K562 (cell line): ENCODE measurements around the gene PARPBP. TPM values are rescaled to one million over a fixed set of nuclear protein-coding genes. Genes with fewer than 3 reads are reported as not detected.

Source experiments
- ARID3B ChIP-seq: fragments of 250-450 bp; sonication (Bioruptor Pico); IDR thresholded peaks from 2 replicates; pipeline ENCODE4 v1.4.0; 2020; ENCODE audit warnings: borderline replicate concordance
- ARNT ChIP-seq, 2 experiments: fragments of 450-650 bp; IDR thresholded peaks; 2 replicates each; pipeline ENCODE4 v1.6.1; 2016; ENCODE audit warnings: mild to moderate bottlenecking in 1 of 2
- CBX3 ChIP-seq, 2 experiments: IDR thresholded peaks; 1 replicate in 1 of 2; 2 replicates in 1 of 2; pipeline ENCODE4 v1.6.1; 2012; ENCODE audit warnings: inconsistent platforms in 2 of 2, low read length in 2 of 2, borderline replicate concordance in 1 of 2, control low read depth in 1 of 2
- CHD2 ChIP-seq: IDR thresholded peaks from 2 replicates; pipeline ENCODE4 v1.6.1; 2011; ENCODE audit warnings: low read depth, low read length
- DEAF1 ChIP-seq: fragments of 450-650 bp; formaldehyde crosslinking; IDR thresholded peaks from 2 replicates; pipeline ENCODE4 v1.4.0; 2020; ENCODE audit warnings: mild to moderate bottlenecking, moderate library complexity
- DIDO1 ChIP-seq: fragments of 450-650 bp; IDR thresholded peaks from 2 replicates; pipeline ENCODE4 v1.6.1; 2016; ENCODE audit warnings: low read depth, missing biosample characterization, missing genetic modification characterization
- GATAD2B ChIP-seq: fragments of 450-650 bp; IDR thresholded peaks from 2 replicates; pipeline ENCODE4 v1.6.1; 2017; ENCODE audit warnings: mild to moderate bottlenecking, borderline replicate concordance
- NFXL1 ChIP-seq: fragments of 450-650 bp; formaldehyde crosslinking; IDR thresholded peaks from 2 replicates; pipeline ENCODE4 v1.4.0; 2021; ENCODE audit warnings: mild to moderate bottlenecking
- NUFIP1 ChIP-seq: fragments of 450-650 bp; IDR thresholded peaks from 2 replicates; pipeline ENCODE4 v1.6.1; 2018; ENCODE audit not compliant: partially characterized antibody
- RERE ChIP-seq: sonication (generic); formaldehyde crosslinking; IDR thresholded peaks from 2 replicates; pipeline ENCODE4 v1.8.0; 2023; ENCODE audit warnings: missing genetic modification reagents, mild to moderate bottlenecking, borderline replicate concordance
- TCF7L2 ChIP-seq: fragments of 150-350 bp; IDR thresholded peaks from 2 replicates; pipeline ENCODE4 v1.6.1; 2016; ENCODE audit warnings: low read depth, mild to moderate bottlenecking, low read length, moderate library complexity
- ZKSCAN3 ChIP-seq: fragments of 250-450 bp; sonication (Bioruptor Pico); IDR thresholded peaks from 2 replicates; pipeline ENCODE4 v1.4.0; 2020
- ZNF311 ChIP-seq: fragments of 250-450 bp; sonication (Bioruptor Pico); IDR thresholded peaks from 2 replicates; pipeline ENCODE4 v1.4.0; 2020; ENCODE audit warnings: mild to moderate bottlenecking, moderate library complexity
- ZNF449 ChIP-seq: fragments of 250-450 bp; sonication (Bioruptor Pico); IDR thresholded peaks from 2 replicates; pipeline ENCODE4 v1.8.0; 2022; ENCODE audit warnings: moderate library complexity, mild to moderate bottlenecking, inconsistent platforms
- ZNF584 ChIP-seq: fragments of 200-800 bp; sonication (Bioruptor generic); IDR thresholded peaks from 2 replicates; pipeline ENCODE4 v1.6.1; 2016; ENCODE audit warnings: low read depth, mild to moderate bottlenecking, missing genetic modification characterization, missing compliant biosample characterization
- ZNF778 ChIP-seq: fragments of 450-650 bp; formaldehyde crosslinking; IDR thresholded peaks from 2 replicates; pipeline ENCODE4 v1.4.0; 2020; ENCODE audit warnings: mild to moderate bottlenecking, moderate library complexity
- polyA plus RNA-seq, 8 experiments: library from polyadenylated mRNA; depleted of rRNA in 4 of 8; stranded (reverse) in 5 of 8; unstranded in 3 of 8; fragments of >200 nt; fragmentation: Nextera tagmentation in 2 of 8; fragmentation: Illumina TruSeq in 1 of 8; extraction: Ambion mirVana in 2 of 8; extraction: Trizol in 1 of 8; gene quantifications; 2 replicates each; pipeline versions ENCODE4 v1.2.1 to v1.2.3, GENCODE V29; 2011 to 2014; ENCODE audit warnings: inconsistent platforms in 1 of 8, missing spikeins in 1 of 8
- total RNA-seq, 7 experiments: library from RNA; depleted of rRNA in 6 of 7; stranded (reverse); fragments of >200 nt in 6 of 7; fragmentation: Illumina TruSeq in 2 of 7; extraction: Trizol in 2 of 7; gene quantifications; 2 replicates each; pipeline versions ENCODE4 v1.2.1 to v1.2.3, GENCODE V29; 2011 to 2021; ENCODE audit warnings: low replicate concordance in 1 of 7

Gene PARPBP
- total and polyA plus RNA-seq, 9 of the 15 experiments (the other 6 are each of a cell fraction or from before 2014, with no cell fraction given) = 26.1 to 62.5 (median 49.0) TPM

GRCh38 chr12:102119674-102120563 lies at the start of gene PARPBP, which contains the start of gene NUP37 (continued):
- TF ChIP-seq ARID3B (no peak), ZKSCAN3 (no peak), ARNT (IDR thresholded peaks at IDR 0.05) (no peak), DEAF1 (CRISPR knock-in tag) (no peak), ZNF778 (CRISPR knock-in tag) (no peak), NUFIP1 (no peak), RERE (CRISPR knock-in tag) (no peak), ZNF584 (CRISPR knock-in tag) (no peak), GATAD2B (peak; percentile 45; the same call in 1 of the 2 replicates), DIDO1 (tag) (peak; percentile 86; the same call in 1 of the 2 replicates), CBX3 (IDR thresholded peaks at IDR 0.05; ENCODE audit: borderline replicate concordance in 1 of 2, low read length in 2 of 2) (peak in 1 of 2 experiments; percentile 80; a peak in 1 of 3 replicates), CHD2 (peak; percentile 97), ZNF311 (CRISPR knock-in tag) (no peak), NFXL1 (CRISPR knock-in tag) (no peak), ZNF449 (CRISPR knock-in tag) (no peak), TCF7L2 (no peak)
